ENCODE results near the gene MIOX. TPM values are rescaled to one million over a fixed set of nuclear protein-coding genes. Genes with fewer than 3 reads are reported as not detected.

Gene MIOX
- total and polyA plus RNA-seq, 2 donors (not counting 3 experiments of a cell fraction or from before 2014, with no cell fraction given) = not detected

GRCh38 chr22:50443197-50443596, 43.5 kb upstream of the MIOX start:
- no peaks in the 10 kb centered on the region for H3K27me3 ChIP-seq (ENCODE audit: control insufficient read depth in 2 of 2, insufficient read depth in 2 of 2, low read length in 2 of 2)
- ChIA-PET POLR2A (no interaction called here), CTCF (no interaction called here)
- no peak overlapping the region for H3K9ac ChIP-seq (replicated peaks; ENCODE audit: extremely low read depth, insufficient read depth, low read length)
- no peaks in the 10 kb centered on the region for H4K20me1 ChIP-seq (replicated peaks; ENCODE audit: control insufficient read depth, extremely low read depth, insufficient read depth, low read length)
- no peaks in the 10 kb centered on the region for H3K9me1 ChIP-seq (replicated peaks; ENCODE audit: control insufficient read depth, extremely low read depth, insufficient read depth, low read length)
- intact Hi-C loops (cut with micrococcal nuclease) = no loop called here
- BruUV-seq (replicated peaks) = no TSS peak
- H3K4me2 ChIP-seq (ENCODE audit: insufficient read depth, low read length) = no peak overlapping the region
- DNase-seq (ENCODE audit: low read depth, low spot score) (no peak), FAIRE-seq (no peak)
- dilution Hi-C loops (cut with MboI; ENCODE audit: extremely low pct_ligation_motif_present, low sequenced_read_pairs) = no loop called here
- no peak overlapping the region for H3K4me3 ChIP-seq (replicated peaks in 1 of 3; ENCODE audit: insufficient read depth in 1 of 3, low read depth in 1 of 3, low read length in 3 of 3)
- H3K79me2 ChIP-seq (ENCODE audit: control insufficient read depth, insufficient read depth, low read length) = no peaks in the 10 kb centered on the region
- peaks cover 0 to 52% of the 10 kb centered on the region in 2 experiments for H3K36me3 ChIP-seq (ENCODE audit: control insufficient read depth in 2 of 2, extremely low read depth in 1 of 2, insufficient read depth in 2 of 2, low read length in 2 of 2)
- TF ChIP-seq MAX (IDR thresholded peaks at IDR 0.05; ENCODE audit: insufficient read depth, insufficient read length) (no peak), GATA2 (IDR thresholded peaks at IDR 0.05; ENCODE audit: insufficient read depth, insufficient read length, low read depth, low read length) (no peak), POLR2AphosphoS5 (IDR thresholded peaks at IDR 0.05; ENCODE audit: insufficient read depth, low read depth, low read length) (no peak), CTCF (IDR thresholded peaks at IDR 0.05; ENCODE audit: extremely low read depth in 1 of 2, insufficient read depth in 1 of 2, low read depth in 1 of 2, low read length in 2 of 2) (no peak), EZH2 (IDR thresholded peaks at IDR 0.05; ENCODE audit: borderline replicate concordance, low read depth, low read length, severe bottlenecking) (no peak), JUN (IDR thresholded peaks at IDR 0.05; ENCODE audit: borderline replicate concordance, insufficient read depth, insufficient read length, low read depth) (no peak), FOS (IDR thresholded peaks at IDR 0.05; ENCODE audit: borderline replicate concordance, insufficient read depth, low read length) (no peak), POLR2A (IDR thresholded peaks at IDR 0.05; ENCODE audit: low read depth, low read length) (no peak), MYC (IDR thresholded peaks at IDR 0.05; ENCODE audit: low read depth, low read length) (no peak)
- no peak overlapping the region for H3K27ac ChIP-seq (ENCODE audit: insufficient read depth, low read depth, low read length)
- H3K9me3 ChIP-seq (replicated peaks; ENCODE audit: control insufficient read depth, insufficient read depth, low read length) = no peaks in the 10 kb centered on the region
- H2AFZ ChIP-seq (ENCODE audit: low read depth, low read length) = no peak overlapping the region
- H3K4me1 ChIP-seq (ENCODE audit: control insufficient read depth, extremely low read depth, insufficient read depth, low read length) = peaks cover 6% of the 10 kb centered on the region
